SK-N-SH (cell line): ENCODE data around the gene TP53I3. TPM values are rescaled to one million over a fixed set of nuclear protein-coding genes. Genes with fewer than 3 reads are reported as not detected.
A peak's percentile ranks its signal among the peaks of the same experiment; 100 is the strongest.

Experiments
- CTCF ChIA-PET: fragments of 300-600, 350-600 bp; formaldehyde crosslinking; extraction: SDS; loops from one replicate; lab custom pipeline; 2021; lab: Yijun Ruan, JAX
- POLR2A ChIA-PET: fragments of 350-600 bp; sonication (Branson Sonifier 250); formaldehyde crosslinking; extraction: SDS; loops from one replicate; lab custom pipeline; 2020; ENCODE audit warnings: antibody characterized with exemption, inconsistent platforms; lab: Yijun Ruan, JAX
- DNase-seq: peaks from one replicate; pipeline ENCODE4 v3.0.0; 2012
- H2AFZ ChIP-seq: fragments of 200-600 bp; sonication (generic); 2 replicates; pipeline ENCODE4 v1.8.1; 2016; ENCODE audit warnings: antibody characterized with exemption, mild to moderate bottlenecking, low read depth
- H3F3A ChIP-seq: fragments of 200-600 bp; sonication (generic); replicated peaks from 2 replicates; pipeline ENCODE3; 2016; ENCODE audit warnings: antibody characterized with exemption, mild to moderate bottlenecking; ENCODE audit not compliant: insufficient read depth
- H3K27ac ChIP-seq, 2 experiments: fragments of 200-500 bp in 1 of 2; fragments of 200-600 bp in 1 of 2; sonication (Bioruptor generic) in 1 of 2; sonication (generic), shearing (Covaris generic) in 1 of 2; 2 replicates each; pipeline versions ENCODE4 v1.5.1 to v1.6.1; 2014 to 2016; ENCODE audit warnings: low read depth in 2 of 2, inconsistent platforms in 1 of 2, low read length in 1 of 2, mild to moderate bottlenecking in 1 of 2, mixed read lengths in 1 of 2
- H3K27me3 ChIP-seq: fragments of 200-600 bp; sonication (generic), shearing (Covaris generic); 2 replicates; pipeline ENCODE4 v1.6.1; 2016; ENCODE audit warnings: mixed run types; ENCODE audit not compliant: insufficient read depth
- H3K36me3 ChIP-seq, 2 experiments: fragments of 200-500 bp in 1 of 2; fragments of 200-600 bp in 1 of 2; sonication (Bioruptor generic) in 1 of 2; sonication (generic) in 1 of 2; replicated peaks in 1 of 2; 2 replicates each; pipeline versions ENCODE3 to v1.5.1; 2014 to 2016; ENCODE audit warnings: low read length in 1 of 2, mild to moderate bottlenecking in 1 of 2; ENCODE audit not compliant: insufficient read depth in 2 of 2, control insufficient read depth in 1 of 2
- H3K4me1 ChIP-seq, 2 experiments: fragments of 200-500 bp in 1 of 2; fragments of 200-600 bp in 1 of 2; sonication (Bioruptor generic) in 1 of 2; sonication (generic), shearing (Covaris generic) in 1 of 2; 2 replicates each; pipeline versions ENCODE4 v1.5.1 to v1.6.1; 2014 to 2016; ENCODE audit warnings: low read depth in 1 of 2, low read length in 1 of 2, mixed run types in 1 of 2; ENCODE audit not compliant: insufficient read depth in 2 of 2, control insufficient read depth in 1 of 2
- H3K4me2 ChIP-seq: fragments of 200-600 bp; sonication (generic), shearing (Covaris generic); 2 replicates; pipeline ENCODE4 v1.6.1; 2017; ENCODE audit warnings: mixed run types
- H3K4me3 ChIP-seq, 2 experiments: fragments of 200-500 bp in 1 of 2; fragments of 200-600 bp in 1 of 2; sonication (Bioruptor generic) in 1 of 2; sonication (generic), shearing (Covaris generic) in 1 of 2; 2 replicates each; pipeline versions ENCODE4 v1.5.1 to v1.8.1; 2014 to 2016; ENCODE audit warnings: low read depth in 2 of 2, inconsistent platforms in 1 of 2, low read length in 1 of 2, mild to moderate bottlenecking in 1 of 2, mixed read lengths in 1 of 2, moderate library complexity in 1 of 2
- H3K79me2 ChIP-seq: fragments of 200-600 bp; sonication (generic); 2 replicates; pipeline ENCODE4 v1.8.1; 2017; ENCODE audit warnings: mild to moderate bottlenecking; ENCODE audit not compliant: insufficient read depth
- H3K9ac ChIP-seq: fragments of 200-600 bp; sonication (generic); 2 replicates; pipeline ENCODE4 v1.6.1; 2017; ENCODE audit warnings: mixed run types
- H3K9me2 ChIP-seq: fragments of 200-600 bp; sonication (generic); 2 replicates; pipeline ENCODE4 v1.6.1; 2017; ENCODE audit warnings: mixed run types
- H3K9me3 ChIP-seq: fragments of 200-600 bp; sonication (generic); 2 replicates; pipeline ENCODE4 v1.6.1; 2017; ENCODE audit warnings: mixed run types, mild to moderate bottlenecking, moderate library complexity
- H4K20me1 ChIP-seq: fragments of 200-600 bp; sonication (generic); 2 replicates; pipeline ENCODE4 v1.6.1; 2017; ENCODE audit warnings: mild to moderate bottlenecking, mixed run types; ENCODE audit not compliant: insufficient read depth
- CHD2 ChIP-seq: fragments of 150-350 bp; IDR thresholded peaks from 2 replicates; pipeline ENCODE4 v1.6.1; 2018; ENCODE audit warnings: low read length; ENCODE audit not compliant: partially characterized antibody
- ELF1 ChIP-seq: IDR thresholded peaks from 2 replicates; pipeline ENCODE4 v1.4.0; 2012
- EZH2phosphoT487 ChIP-seq: fragments of 200-600 bp; sonication (generic); IDR thresholded peaks from 2 replicates; pipeline ENCODE4 v1.6.1; 2017; ENCODE audit warnings: low read depth, mixed run types, mild to moderate bottlenecking, antibody characterized with exemption, moderate library complexity, borderline replicate concordance
- FOSL2 ChIP-seq: IDR thresholded peaks from 2 replicates; pipeline ENCODE4 v1.4.0; 2012; ENCODE audit warnings: low read depth, mild to moderate bottlenecking, moderate library complexity, borderline replicate concordance
- GATA2 ChIP-seq: sonication (generic); formaldehyde crosslinking; IDR thresholded peaks from 2 replicates; pipeline ENCODE4 v1.5.0; 2020; ENCODE audit warnings: mild to moderate bottlenecking, missing genetic modification reagents
- IRF3 ChIP-seq: fragments of 150-350 bp; IDR thresholded peaks from 2 replicates; pipeline ENCODE4 v1.6.1; 2016; ENCODE audit warnings: mild to moderate bottlenecking, low read depth, low read length
- JUND ChIP-seq: IDR thresholded peaks from 2 replicates; pipeline ENCODE4 v1.4.0; 2012
- MEF2A ChIP-seq: IDR thresholded peaks from 2 replicates; pipeline ENCODE4 v1.4.0; 2012; ENCODE audit warnings: low read depth, borderline replicate concordance
- NFIC ChIP-seq: IDR thresholded peaks from 2 replicates; pipeline ENCODE4 v1.4.0; 2012; ENCODE audit warnings: borderline replicate concordance
- NRF1 ChIP-seq: IDR thresholded peaks from 2 replicates; pipeline ENCODE4 v1.6.1; 2012; ENCODE audit warnings: low read depth, mild to moderate bottlenecking, low read length
- PBX3 ChIP-seq: IDR thresholded peaks from 2 replicates; pipeline ENCODE4; 2012
- RCOR1 ChIP-seq: fragments of 150-350 bp; IDR thresholded peaks from 2 replicates; pipeline ENCODE4 v1.6.1; 2017; ENCODE audit warnings: antibody characterized with exemption, low read length
- REST ChIP-seq: IDR thresholded peaks from 2 replicates; pipeline ENCODE4 v1.6.1; 2012; ENCODE audit warnings: mild to moderate bottlenecking, low read depth, low read length, moderate library complexity
- RFX5 ChIP-seq: IDR thresholded peaks from 2 replicates; pipeline ENCODE4 v1.6.1; 2012; ENCODE audit warnings: mild to moderate bottlenecking, improper control_type of control experiment, low read length
- SIN3A ChIP-seq: IDR thresholded peaks from 2 replicates; pipeline ENCODE4 v1.6.1; 2012; ENCODE audit warnings: low read depth, mild to moderate bottlenecking, low read length, moderate library complexity, borderline replicate concordance
- TAF1 ChIP-seq: IDR thresholded peaks from 2 replicates; pipeline ENCODE4 v1.6.1; 2012; ENCODE audit warnings: low read depth, mild to moderate bottlenecking, low read length, moderate library complexity, borderline replicate concordance
- TCF12 ChIP-seq: IDR thresholded peaks from 2 replicates; pipeline ENCODE4 v1.4.0; 2012
- USF1 ChIP-seq: IDR thresholded peaks from 2 replicates; pipeline ENCODE4 v1.4.0; 2012; ENCODE audit warnings: low read depth, borderline replicate concordance
- ZBTB33 ChIP-seq: IDR thresholded peaks from 2 replicates; pipeline ENCODE4 v1.4.0; 2012; ENCODE audit warnings: low read depth, borderline replicate concordance
- WGBS: methylation state at CpG from one replicate; pipeline ENCODE4 v1.1.6; 2017; ENCODE audit warnings: low lambda C conversion rate; 5-methylcytosine and 5-hydroxymethylcytosine counted together
- polyA plus RNA-seq, 3 experiments: library from polyadenylated mRNA; depleted of rRNA; stranded (reverse); fragments of >200 nt; gene quantifications; 2 replicates each; pipeline ENCODE4 v1.2.3, GENCODE V29; 2012

Gene TP53I3
- polyA plus RNA-seq, 1 of the 3 experiments (the other 2 are of a cell fraction) = 110 TPM

GRCh38 chr2:24122366-24123194, 37.9 kb upstream of the TP53I3 start:
- CTCF ChIA-PET = interaction anchor here (0.8 to 3.5 kb wide), 7 partner anchors 11 to 299 kb away, joined by 3 to 31 read pairs (median 4); partner anchors contain the start of gene TP53I3
- H3F3A ChIP-seq = peaks cover 35% of the 10 kb centered on the region

More at GRCh38 chr2:24122366-24123194, 37.9 kb upstream of the TP53I3 start:
- DNase-seq = no peak
- no peaks in the 10 kb centered on the region for H4K20me1 ChIP-seq
- TF ChIP-seq RFX5 (no peak), RCOR1 (no peak), JUND (no peak), USF1 (no peak), FOSL2 (no peak), REST (no peak), TAF1 (no peak), TCF12 (no peak), EZH2phosphoT487 (no peak), MEF2A (no peak), IRF3 (no peak), GATA2 (CRISPR knock-in tag) (no peak), CHD2 (no peak), NFIC (no peak), PBX3 (no peak), ZBTB33 (no peak), NRF1 (no peak), ELF1 (no peak), SIN3A (no peak)
- TF ChIP-seq, all 33 proteins: peak for 0
- H3K4me3 ChIP-seq = peak overlapping the region; percentile 61 to 74
- peak overlapping the region; percentile 98 for H2AFZ ChIP-seq
- H3K9me3 ChIP-seq = no peaks in the 10 kb centered on the region
- peaks cover 5 to 23% of the 10 kb centered on the region in 2 experiments; a peak in 3 of 4 replicates for H3K4me1 ChIP-seq
- peak overlapping the region; percentile 86 for H3K9ac ChIP-seq
- H3K27me3 ChIP-seq = no peaks in the 10 kb centered on the region
- peak overlapping the region; percentile 82 to 91 for H3K27ac ChIP-seq
- H3K36me3 ChIP-seq = no peaks in the 10 kb centered on the region
- 29% methylated on average over 13 of the region's 15 CpGs for WGBS
- POLR2A ChIA-PET = interaction anchor here (1.3 to 4.5 kb wide), 3 partner anchors 12 to 46 kb away, joined by 5 to 28 read pairs (median 6); partner anchors contain the start of genes SF3B6 and TP53I3
- peaks cover 12% of the 10 kb centered on the region; the same call in 1 of the 2 replicates for H3K79me2 ChIP-seq
- no peaks in the 10 kb centered on the region for H3K9me2 ChIP-seq
- peak overlapping the region; percentile 87 for H3K4me2 ChIP-seq
